CD4-positive, CD25-positive, alpha-beta regulatory T cell (primary cell): ENCODE data around the gene SCYL2. TPM values are rescaled to one million over a fixed set of nuclear protein-coding genes. Genes with fewer than 3 reads are reported as not detected.

Experiments
- ATAC-seq, 2 donors: fragments of 150-1000 bp; cut with Tn5 transposase; one replicate each; pipeline ENCODE4 v1.10.0; 2021; ENCODE audit warnings: low read depth in 2 of 2, moderate number of reproducible peaks in 2 of 2, moderate library complexity in 1 of 2
- DNase-seq, 3 donors: peaks; one replicate each; pipeline versions ENCODE4 v3.0.0 to v3.0.0-alpha.2; 2012 to 2022; ENCODE audit warnings: mixed read lengths in 1 of 3
- H3K27ac ChIP-seq: one replicate; pipeline ENCODE4 v1.7.0; 2013; ENCODE audit warnings: mild to moderate bottlenecking, low read length; ENCODE audit not compliant: insufficient read depth, poor library complexity, severe bottlenecking
- H3K27me3 ChIP-seq: one replicate; pipeline ENCODE4 v1.7.0; 2013; ENCODE audit warnings: low read length; ENCODE audit not compliant: control insufficient read depth, insufficient read depth
- H3K36me3 ChIP-seq: one replicate; pipeline ENCODE4 v1.7.0; 2013; ENCODE audit warnings: mild to moderate bottlenecking, low read length, moderate library complexity; ENCODE audit not compliant: control insufficient read depth, insufficient read depth
- H3K4me1 ChIP-seq: 2 replicates; pipeline ENCODE4 v1.7.0; 2013; ENCODE audit warnings: mild to moderate bottlenecking, low read length; ENCODE audit not compliant: insufficient read depth, control insufficient read depth, poor library complexity, severe bottlenecking
- H3K4me3 ChIP-seq: one replicate; pipeline ENCODE4 v1.7.0; 2013; ENCODE audit warnings: low read depth, mild to moderate bottlenecking, low read length, moderate library complexity
- H3K9me3 ChIP-seq, 2 experiments: 1 replicate in 1 of 2; 2 replicates in 1 of 2; pipeline ENCODE4 v1.7.0; 2013; ENCODE audit warnings: low read length in 2 of 2, mild to moderate bottlenecking in 1 of 2, moderate library complexity in 1 of 2; ENCODE audit not compliant: control insufficient read depth in 2 of 2
- H3K27ac Mint-ChIP-seq, 3 donors: one replicate each; pipeline ENCODE4 v1.8.0; 2020 to 2022; ENCODE audit warnings: mild to moderate bottlenecking in 3 of 3, mixed read lengths in 3 of 3, moderate library complexity in 2 of 3
- H3K27me3 Mint-ChIP-seq: one replicate; pipeline ENCODE4 v1.8.0; 2022; ENCODE audit warnings: mild to moderate bottlenecking, mixed read lengths
- H3K36me3 Mint-ChIP-seq: one replicate; pipeline ENCODE4 v1.8.0; 2020; ENCODE audit warnings: mixed read lengths
- H3K4me1 Mint-ChIP-seq, 4 donors: one replicate each; pipeline ENCODE4 v1.8.0; 2020 to 2022; ENCODE audit warnings: mixed read lengths in 4 of 4, mild to moderate bottlenecking in 1 of 4
- H3K4me3 Mint-ChIP-seq, 4 donors: one replicate each; pipeline ENCODE4 v1.8.0; 2020 to 2022; ENCODE audit warnings: mild to moderate bottlenecking in 4 of 4, mixed read lengths in 4 of 4, moderate library complexity in 3 of 4
- H3K9me3 Mint-ChIP-seq, 7 donors: one replicate each; pipeline ENCODE4 v1.8.0; 2020 to 2022; ENCODE audit warnings: mixed read lengths in 7 of 7, mild to moderate bottlenecking in 3 of 7, moderate library complexity in 2 of 7
- polyA plus RNA-seq, 4 donors: library from polyadenylated mRNA; unstranded; fragments of 300-500 nt; fragmentation: Illumina TruSeq; gene quantifications; one replicate each; pipeline ENCODE4 v1.2.3, GENCODE V29; 2021
- total RNA-seq: library from RNA; stranded (reverse); gene quantifications from one replicate; pipeline ENCODE4 v1.2.3, GENCODE V29; 2022

Gene SCYL2
- total and polyA plus RNA-seq, 5 donors from 2014 or later: 17.0 to 41.8 (median 23.0) TPM

GRCh38 chr12:100265732-100266584 lies 1.0 kb upstream of the SCYL2 start:
- H3K9me3 ChIP-seq: no peaks in the 10 kb centered on the region
- Mint-ChIP-seq H3K4me3 (peak overlapping the region; percentile 95 to 100 (median 99)), H3K27ac (peak overlapping the region in 2 of 3 donors; percentile 98 to 100)

GRCh38 chr12:100266585-100266834 lies 467 bp upstream of the SCYL2 start:
- Mint-ChIP-seq H3K4me1 (peaks cover 18 to 44% (median 26%) of the 10 kb centered on the region in 4 donors), H3K4me3 (peak overlapping the region; percentile 95 to 100 (median 99)), H3K27me3 (peaks cover 4% of the 10 kb centered on the region), H3K36me3 (peaks cover 3% of the 10 kb centered on the region), H3K27ac (peak overlapping the region in 2 of 3 donors; percentile 98 to 100), H3K9me3 (peaks cover 0 to 1% (median 0%) of the 10 kb centered on the region in 7 donors)
- H3K4me1 ChIP-seq: peaks cover 29% of the 10 kb centered on the region
- peak overlapping the region; percentile 92 for H3K27ac ChIP-seq
- H3K4me3 ChIP-seq: peak overlapping the region; percentile 74
- ATAC-seq (peak; percentile 83), DNase-seq (peak in 1 of 3 donors; percentile 90)
- H3K9me3 ChIP-seq: no peaks in the 10 kb centered on the region
- no peaks in the 10 kb centered on the region for H3K36me3 ChIP-seq
- no peaks in the 10 kb centered on the region for H3K27me3 ChIP-seq

More at GRCh38 chr12:100265732-100266584, 1.0 kb upstream of the SCYL2 start:
- peaks cover 14 to 39% (median 24%) of the 10 kb centered on the region in 4 donors for H3K4me1 Mint-ChIP-seq
- H3K27me3 Mint-ChIP-seq: peaks cover 4% of the 10 kb centered on the region
- no peak for DNase-seq
- peaks cover 3% of the 10 kb centered on the region for H3K36me3 Mint-ChIP-seq
- H3K27ac ChIP-seq: peak overlapping the region; percentile 92
- ATAC-seq: no peak
- no peaks in the 10 kb centered on the region for H3K36me3 ChIP-seq
- H3K27me3 ChIP-seq: no peaks in the 10 kb centered on the region
- H3K9me3 Mint-ChIP-seq: peaks cover 0 to 1% (median 0%) of the 10 kb centered on the region in 7 donors
- peaks cover 29% of the 10 kb centered on the region for H3K4me1 ChIP-seq
- H3K4me3 ChIP-seq: peak overlapping the region; percentile 74

GRCh38 chr12:100267603-100268281 lies 765 bp downstream of the SCYL2 start:
- Histone ChIP-seq H3K4me3 (peak overlapping the region; percentile 94), H3K9me3 (no peaks in the 10 kb centered on the region), H3K36me3 (no peaks in the 10 kb centered on the region), H3K4me1 (peaks cover 29% of the 10 kb centered on the region), H3K27me3 (no peaks in the 10 kb centered on the region), H3K27ac (peak overlapping the region; percentile 92)
- Mint-ChIP-seq H3K27ac (peak overlapping the region; percentile 56 to 100 (median 98)), H3K27me3 (peaks cover 4% of the 10 kb centered on the region), H3K9me3 (peaks cover 0 to 1% (median 0%) of the 10 kb centered on the region in 7 donors), H3K36me3 (peaks cover 3% of the 10 kb centered on the region), H3K4me1 (peaks cover 24 to 54% (median 37%) of the 10 kb centered on the region in 4 donors), H3K4me3 (peak overlapping the region; percentile 95 to 100 (median 99))
- ATAC-seq (no peak), DNase-seq (peak in 1 of 3 donors; percentile 49)

GRCh38 chr12:100268835-100269564 lies 2.0 kb downstream of the SCYL2 start:
- peak overlapping the region; percentile 95 to 100 (median 99) for H3K4me3 Mint-ChIP-seq
- peak overlapping the region in 2 of 3 donors; percentile 83 to 98 for H3K27ac Mint-ChIP-seq
- no peaks in the 10 kb centered on the region for H3K36me3 ChIP-seq
- H3K4me3 ChIP-seq: peak overlapping the region; percentile 94
- H3K9me3 Mint-ChIP-seq: peaks cover 0 to 1% (median 0%) of the 10 kb centered on the region in 7 donors
- peaks cover 37 to 66% (median 49%) of the 10 kb centered on the region in 4 donors for H3K4me1 Mint-ChIP-seq
- H3K9me3 ChIP-seq: no peaks in the 10 kb centered on the region
- H3K27me3 Mint-ChIP-seq: peaks cover 4% of the 10 kb centered on the region
- no peaks in the 10 kb centered on the region for H3K27me3 ChIP-seq
- H3K4me1 ChIP-seq: peaks cover 29% of the 10 kb centered on the region
- H3K36me3 Mint-ChIP-seq: peaks cover 3% of the 10 kb centered on the region
- DNase-seq (peak in 1 of 3 donors; percentile 1), ATAC-seq (no peak)
- H3K27ac ChIP-seq: no peak overlapping the region

- no peak for ATAC-seq
- no peak overlapping the region for H3K27ac ChIP-seq
- no peak overlapping the region for H3K27ac Mint-ChIP-seq
- no peaks in the 10 kb centered on the region for H3K36me3 ChIP-seq
- peaks cover 8% of the 10 kb centered on the region for H3K36me3 Mint-ChIP-seq
- H3K9me3 Mint-ChIP-seq: peaks cover 0 to 1% (median 0%) of the 10 kb centered on the region in 7 donors
- H3K4me3 Mint-ChIP-seq: peak overlapping the region in 1 of 4 donors; percentile 43
- H3K27me3 ChIP-seq: no peaks in the 10 kb centered on the region
- no peaks in the 10 kb centered on the region for H3K9me3 ChIP-seq
- no peak for DNase-seq
- no peak overlapping the region for H3K4me3 ChIP-seq
- H3K27me3 Mint-ChIP-seq: no peaks in the 10 kb centered on the region
- peaks cover 48 to 73% (median 54%) of the 10 kb centered on the region in 4 donors for H3K4me1 Mint-ChIP-seq
- peaks cover 12% of the 10 kb centered on the region for H3K4me1 ChIP-seq
Measured at GRCh38 chr12:100273782-100274181, 6.8 kb downstream of the SCYL2 start.

- H3K4me3 Mint-ChIP-seq: no peak overlapping the region
- H3K4me1 ChIP-seq: peaks cover 7% of the 10 kb centered on the region
- H3K4me3 ChIP-seq: no peak overlapping the region
- peak overlapping the region in 1 of 3 donors; percentile 18 for H3K27ac Mint-ChIP-seq
- ATAC-seq (no peak), DNase-seq (no peak)
- no peaks in the 10 kb centered on the region for H3K9me3 ChIP-seq
- peaks cover 8% of the 10 kb centered on the region for H3K36me3 Mint-ChIP-seq
- H3K27me3 Mint-ChIP-seq: no peaks in the 10 kb centered on the region
- no peaks in the 10 kb centered on the region for H3K27me3 ChIP-seq
- no peaks in the 10 kb centered on the region for H3K9me3 Mint-ChIP-seq
- H3K36me3 ChIP-seq: no peaks in the 10 kb centered on the region
- peaks cover 43 to 72% (median 50%) of the 10 kb centered on the region in 4 donors for H3K4me1 Mint-ChIP-seq
- H3K27ac ChIP-seq: no peak overlapping the region
Measured at GRCh38 chr12:100274291-100274690, 7.3 kb downstream of the SCYL2 start.

- DNase-seq: no peak
- Histone ChIP-seq H3K9me3 (no peaks in the 10 kb centered on the region), H3K36me3 (peaks cover 12% of the 10 kb centered on the region), H3K27ac (no peak overlapping the region), H3K4me3 (no peak overlapping the region), H3K27me3 (no peaks in the 10 kb centered on the region), H3K4me1 (no peaks in the 10 kb centered on the region)
- H3K36me3 Mint-ChIP-seq: peaks cover 12% of the 10 kb centered on the region
- H3K9me3 Mint-ChIP-seq: no peaks in the 10 kb centered on the region
- H3K27me3 Mint-ChIP-seq: no peaks in the 10 kb centered on the region
- no peak overlapping the region for H3K27ac Mint-ChIP-seq
- H3K4me3 Mint-ChIP-seq: no peak overlapping the region
- peaks cover 23 to 47% (median 31%) of the 10 kb centered on the region in 4 donors for H3K4me1 Mint-ChIP-seq
- no peak for ATAC-seq
Measured at GRCh38 chr12:100279159-100279558, 12.2 kb downstream of the SCYL2 start.
